K562 (cell line): ENCODE measurements around the gene IP6K2. TPM values are rescaled to one million over a fixed set of nuclear protein-coding genes. Genes with fewer than 3 reads are reported as not detected.

Experiments used
- CCAR2 ChIP-seq: fragments of 200-400 bp; formaldehyde crosslinking; IDR thresholded peaks from 2 replicates; pipeline ENCODE4 v1.6.1; 2017; ENCODE audit warnings: mild to moderate bottlenecking, low read depth, low read length
- DNMT1 ChIP-seq: fragments of 450-650 bp; IDR thresholded peaks from 2 replicates; pipeline ENCODE4 v1.6.1; 2016; ENCODE audit warnings: antibody characterized with exemption, mild to moderate bottlenecking
- ERF ChIP-seq: fragments of 450-650 bp; formaldehyde crosslinking; IDR thresholded peaks from 2 replicates; pipeline ENCODE4 v1.4.0; 2020; ENCODE audit warnings: mild to moderate bottlenecking, mixed read lengths
- FOXP4 ChIP-seq: sonication (generic); formaldehyde crosslinking; IDR thresholded peaks from 2 replicates; pipeline ENCODE4 v1.8.0; 2022; ENCODE audit warnings: mild to moderate bottlenecking, missing genetic modification reagents, borderline replicate concordance
- GTF2B ChIP-seq: IDR thresholded peaks from 2 replicates; pipeline ENCODE4 v1.6.1; 2011; ENCODE audit not compliant: insufficient read length; ENCODE audit errors: extremely low read depth
- MAX ChIP-seq: sonication (generic); formaldehyde crosslinking; IDR thresholded peaks from 2 replicates; pipeline ENCODE4 v1.9.0; 2022; ENCODE audit warnings: mild to moderate bottlenecking, missing genetic modification reagents
- MBD2 ChIP-seq: sonication (generic); IDR thresholded peaks from 2 replicates; pipeline ENCODE4 v1.6.1; 2016; ENCODE audit warnings: low read depth, borderline replicate concordance
- MEIS2 ChIP-seq: fragments of 450-650 bp; IDR thresholded peaks from 2 replicates; pipeline ENCODE4 v1.6.1; 2014; ENCODE audit warnings: mild to moderate bottlenecking; ENCODE audit not compliant: partially characterized antibody
- NCOR1 ChIP-seq: fragments of 450-650 bp; IDR thresholded peaks from 2 replicates; pipeline ENCODE4 v1.6.1; 2016; ENCODE audit warnings: mild to moderate bottlenecking, moderate library complexity
- NR2C1 ChIP-seq, 2 experiments: fragments of 450-650 bp; IDR thresholded peaks; 2 replicates each; pipeline ENCODE4 v1.6.1; 2017; ENCODE audit warnings: mild to moderate bottlenecking in 2 of 2, antibody characterized with exemption in 1 of 2, inconsistent platforms in 1 of 2, missing compliant biosample characterization in 1 of 2, missing genetic modification characterization in 1 of 2
- POU5F1 ChIP-seq: fragments of 150-350 bp; IDR thresholded peaks from 2 replicates; pipeline ENCODE4 v1.6.1; 2014; ENCODE audit warnings: borderline replicate concordance, low read length, low read depth, mild to moderate bottlenecking; ENCODE audit not compliant: partially characterized antibody
- RREB1 ChIP-seq: fragments of 250-450 bp; sonication (Bioruptor Pico); IDR thresholded peaks from 2 replicates; pipeline ENCODE4 v1.4.0; 2020
- SNRNP70 ChIP-seq: fragments of 200-400 bp; formaldehyde crosslinking; optimal IDR thresholded peaks from 2 replicates; pipeline ENCODE3; 2017; ENCODE audit warnings: low read depth, low read length
- STAG1 ChIP-seq: sonication (generic); formaldehyde crosslinking; IDR thresholded peaks from 2 replicates; pipeline ENCODE4 v1.5.0; 2020; ENCODE audit warnings: missing genetic modification reagents, borderline replicate concordance
- TCF3 ChIP-seq: sonication (generic); formaldehyde crosslinking; IDR thresholded peaks from 2 replicates; pipeline ENCODE4 v1.4.0; 2020; ENCODE audit warnings: mild to moderate bottlenecking, missing genetic modification reagents
- THRA ChIP-seq: fragments of 450-650 bp; IDR thresholded peaks from 2 replicates; pipeline ENCODE4 v1.6.1; 2017; ENCODE audit warnings: mild to moderate bottlenecking, moderate library complexity
- polyA plus RNA-seq, 8 experiments: library from polyadenylated mRNA; depleted of rRNA in 4 of 8; stranded (reverse) in 5 of 8; unstranded in 3 of 8; fragments of >200 nt; fragmentation: Nextera tagmentation in 2 of 8; fragmentation: Illumina TruSeq in 1 of 8; extraction: Ambion mirVana in 2 of 8; extraction: Trizol in 1 of 8; gene quantifications; 2 replicates each; pipeline versions ENCODE4 v1.2.1 to v1.2.3, GENCODE V29; 2011 to 2014; ENCODE audit warnings: inconsistent platforms in 1 of 8, missing spikeins in 1 of 8
- total RNA-seq, 7 experiments: library from RNA; depleted of rRNA in 6 of 7; stranded (reverse); fragments of >200 nt in 6 of 7; fragmentation: Illumina TruSeq in 2 of 7; extraction: Trizol in 2 of 7; gene quantifications; 2 replicates each; pipeline versions ENCODE4 v1.2.1 to v1.2.3, GENCODE V29; 2011 to 2021; ENCODE audit warnings: low replicate concordance in 1 of 7

Gene IP6K2
- total and polyA plus RNA-seq, 9 of the 15 experiments (the other 6 are each of a cell fraction or from before 2014, with no cell fraction given), result 19.6 to 78.1 (median 48.0) TPM

GRCh38 chr3:48685603-48686511 lies 31.2 kb downstream of the IP6K2 start, which contains the start of gene NCKIPSD (continued):
- no peak for TF ChIP-seq SNRNP70
- TF ChIP-seq THRA, result no peak
- TF ChIP-seq RREB1, result no peak
- no peak for TF ChIP-seq NCOR1
- peak; percentile 43 for TF ChIP-seq STAG1 (CRISPR knock-in tag)
- TF ChIP-seq MAX (CRISPR knock-in tag), result peak; percentile 71
- TF ChIP-seq TCF3 (CRISPR knock-in tag), result peak; percentile 8; the same call in 1 of the 2 replicates
- no peak for TF ChIP-seq GTF2B
- TF ChIP-seq DNMT1, result no peak
- no peak for TF ChIP-seq POU5F1
- 0 out of 2 replicates have a peak, but pooled peaks have one; percentile 34 for TF ChIP-seq FOXP4 (CRISPR knock-in tag)
- peak; percentile 63 for TF ChIP-seq MEIS2
- no peak for TF ChIP-seq ERF (CRISPR knock-in tag)
- 0 out of 2 replicates have a peak, but pooled peaks have one; percentile 4 for TF ChIP-seq MBD2
- TF ChIP-seq NR2C1 (IDR thresholded peaks at IDR 0.05), result no peak
- TF ChIP-seq NR2C1 (tag; IDR thresholded peaks at IDR 0.05), result no peak
- TF ChIP-seq CCAR2, result no peak
